Measurements from ENCODE around the gene VWA2.

DNA sequence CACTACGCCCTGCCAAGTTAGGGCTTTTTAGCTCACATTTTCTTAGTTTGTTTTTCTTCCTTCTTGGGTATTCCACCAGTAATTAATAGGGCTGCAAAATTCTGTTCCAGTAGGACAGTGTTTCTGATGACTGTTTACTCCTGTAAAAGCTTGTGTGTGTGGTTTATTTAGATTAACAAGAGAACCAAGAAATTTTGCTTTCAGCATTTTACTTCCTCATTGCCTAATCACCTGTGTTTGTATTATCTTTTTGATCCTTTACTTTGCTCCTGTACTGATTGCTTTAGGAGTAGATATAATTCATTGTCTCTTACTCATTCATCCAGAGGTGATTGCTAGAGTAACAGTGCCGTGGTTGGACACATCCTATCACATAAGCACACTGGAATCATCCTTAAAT lies 32.2 kb upstream of the VWA2 start:
- TF ChIP-seq, protein P1, sequence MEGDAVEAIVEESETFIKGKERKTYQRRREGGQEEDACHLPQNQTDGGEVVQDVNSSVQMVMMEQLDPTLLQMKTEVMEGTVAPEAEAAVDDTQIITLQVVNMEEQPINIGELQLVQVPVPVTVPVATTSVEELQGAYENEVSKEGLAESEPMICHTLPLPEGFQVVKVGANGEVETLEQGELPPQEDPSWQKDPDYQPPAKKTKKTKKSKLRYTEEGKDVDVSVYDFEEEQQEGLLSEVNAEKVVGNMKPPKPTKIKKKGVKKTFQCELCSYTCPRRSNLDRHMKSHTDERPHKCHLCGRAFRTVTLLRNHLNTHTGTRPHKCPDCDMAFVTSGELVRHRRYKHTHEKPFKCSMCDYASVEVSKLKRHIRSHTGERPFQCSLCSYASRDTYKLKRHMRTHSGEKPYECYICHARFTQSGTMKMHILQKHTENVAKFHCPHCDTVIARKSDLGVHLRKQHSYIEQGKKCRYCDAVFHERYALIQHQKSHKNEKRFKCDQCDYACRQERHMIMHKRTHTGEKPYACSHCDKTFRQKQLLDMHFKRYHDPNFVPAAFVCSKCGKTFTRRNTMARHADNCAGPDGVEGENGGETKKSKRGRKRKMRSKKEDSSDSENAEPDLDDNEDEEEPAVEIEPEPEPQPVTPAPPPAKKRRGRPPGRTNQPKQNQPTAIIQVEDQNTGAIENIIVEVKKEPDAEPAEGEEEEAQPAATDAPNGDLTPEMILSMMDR (IDR thresholded peaks at IDR 0.05): no peak
- TF ChIP-seq POLR2A (IDR thresholded peaks at IDR 0.05): no peak

Data from uterus (tissue), 2 donors.